GM21360 (cell line): Measurements from ENCODE around the gene RAB4B.
A peak's percentile ranks its signal among the peaks of the same experiment; 100 is the strongest.
"Not testable (repeated sequence)": the region's sequence is repeated elsewhere in the genome, so short reads cannot be mapped to it uniquely, and the experiment has no call there.

Experiments used
- ATAC-seq: cut with Tn5 transposase; IDR thresholded peaks from one replicate; pipeline ENCODE4 v1.9.1; 2021; ENCODE audit warnings: mild to moderate bottlenecking, moderate library complexity; ENCODE audit not compliant: unreplicated experiment

RAB4B gene

DNA sequence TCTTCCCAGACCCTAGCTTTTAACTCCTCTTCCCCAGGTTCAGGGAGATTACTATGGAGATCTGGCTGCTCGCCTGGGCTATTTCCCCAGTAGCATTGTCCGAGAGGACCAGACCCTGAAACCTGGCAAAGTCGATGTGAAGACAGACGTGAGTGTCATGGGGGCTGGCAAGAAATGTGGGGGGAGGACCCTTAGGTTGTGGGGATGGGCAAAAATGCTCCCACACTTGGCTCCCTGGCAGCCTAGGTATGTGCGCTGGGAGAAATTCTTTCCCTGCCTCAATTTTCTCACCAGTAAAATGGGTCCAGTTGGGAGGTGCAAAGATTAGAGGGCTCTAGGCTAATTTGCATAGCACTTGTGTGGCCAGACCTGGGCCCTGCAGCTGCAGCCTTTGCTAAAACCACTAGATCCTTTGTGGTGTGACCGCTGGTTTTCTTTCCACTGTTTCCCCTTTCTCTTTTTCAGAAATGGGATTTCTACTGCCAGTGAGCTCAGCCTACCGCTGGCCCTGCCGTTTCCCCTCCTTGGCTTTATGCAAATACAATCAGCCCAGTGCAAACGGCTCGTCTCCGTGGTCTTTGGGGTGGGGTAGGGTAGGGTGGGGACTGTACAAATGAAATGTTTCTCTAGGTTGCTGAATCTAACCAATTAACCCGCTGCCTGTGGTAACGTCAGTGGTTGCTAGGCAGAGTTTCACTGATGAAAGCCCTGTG lies 959 bp upstream of the RAB4B start:
- peak; percentile 51 for ATAC-seq

DNA sequence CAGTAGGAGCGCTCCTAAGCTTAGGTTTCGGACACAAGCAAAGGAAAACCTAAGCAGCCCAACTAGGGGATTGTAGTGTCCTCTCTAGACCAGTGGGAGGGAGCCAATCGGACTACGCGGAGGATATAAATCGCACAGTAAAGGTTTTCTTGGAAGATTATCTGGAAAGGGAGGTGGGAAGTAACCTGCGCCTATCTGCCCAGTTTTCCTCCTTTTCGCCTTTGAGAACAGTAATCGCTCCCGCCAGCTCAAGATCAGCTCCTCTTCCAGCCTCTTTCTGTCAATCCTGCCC lies 456 bp upstream of the RAB4B start:
- no peak for ATAC-seq

DNA sequence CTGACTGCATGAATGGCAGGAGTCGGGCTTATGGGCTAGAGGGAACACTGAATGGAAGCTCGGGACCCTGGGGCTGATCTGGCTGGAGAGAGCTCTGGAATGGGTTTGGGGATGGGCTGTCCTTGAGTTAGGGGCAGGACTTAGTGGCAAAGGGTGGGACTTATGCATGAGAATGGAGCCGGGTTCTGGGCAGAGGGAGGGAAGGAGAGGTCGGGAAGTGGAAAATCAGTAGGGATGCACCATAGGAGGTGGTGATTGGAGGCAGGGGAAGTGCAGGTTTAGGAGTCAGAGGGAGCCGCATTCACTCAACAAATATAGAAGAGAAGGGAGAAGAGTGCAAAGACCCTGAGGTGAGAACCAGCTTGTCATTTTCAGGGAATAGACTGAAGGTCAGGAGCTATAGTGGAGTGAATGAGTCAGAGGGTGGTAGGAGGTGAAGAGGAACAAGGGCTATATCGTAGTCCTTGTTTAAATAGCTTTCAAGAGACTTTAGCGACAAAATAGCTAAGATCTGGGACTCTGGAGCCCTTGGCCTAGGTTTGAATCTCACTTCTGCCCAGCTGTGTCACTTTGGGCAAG lies 748 bp downstream of the RAB4B start:
- no peak for ATAC-seq

DNA sequence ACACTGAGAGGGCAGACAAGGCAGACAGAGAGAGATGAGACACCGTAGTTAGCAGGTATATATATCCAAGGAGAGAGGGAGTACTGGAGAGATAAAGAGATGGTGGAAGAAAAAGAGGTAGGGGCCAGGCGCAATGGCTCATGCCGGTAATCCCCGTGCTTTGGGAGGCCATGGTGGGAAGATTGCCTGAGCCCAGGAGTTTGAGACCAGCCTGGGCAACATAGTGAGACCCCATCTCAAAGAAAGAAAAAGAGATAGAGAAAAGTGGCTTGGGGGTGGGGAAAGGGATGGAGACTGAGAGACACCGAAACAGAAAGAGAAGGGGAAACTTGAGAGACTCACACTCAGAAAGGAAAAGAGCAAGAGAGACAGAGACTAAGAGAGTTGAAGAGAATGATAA lies 2.5 kb downstream of the RAB4B start:
- no peak for ATAC-seq

- ATAC-seq = no peak
These were observed 3.1 kb downstream of the RAB4B start for GRCh38 chr19:40781140-40781539.

DNA sequence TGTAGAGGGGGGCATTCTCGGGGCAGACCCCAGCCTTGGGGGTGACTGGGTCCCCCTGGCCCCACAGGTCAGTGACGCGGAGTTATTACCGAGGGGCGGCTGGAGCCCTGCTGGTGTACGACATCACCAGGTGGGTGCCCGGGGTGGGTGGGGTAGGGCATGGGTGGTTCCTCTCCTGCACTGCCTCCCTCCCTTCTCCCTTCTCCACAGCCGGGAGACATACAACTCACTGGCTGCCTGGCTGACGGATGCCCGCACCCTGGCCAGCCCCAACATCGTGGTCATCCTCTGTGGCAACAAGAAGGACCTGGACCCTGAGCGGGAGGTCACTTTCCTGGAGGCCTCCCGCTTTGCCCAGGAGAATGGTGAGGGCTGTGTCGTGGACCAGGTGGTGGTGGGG lies 5.7 kb downstream of the RAB4B start:
- no peak for ATAC-seq

GRCh38 chr19:40784146-40784545 lies 6.1 kb downstream of the RAB4B start:
- not testable (repeated sequence) for ATAC-seq

- no peak for ATAC-seq
These were observed 7.5 kb downstream of the RAB4B start for GRCh38 chr19:40785526-40785925.

DNA sequence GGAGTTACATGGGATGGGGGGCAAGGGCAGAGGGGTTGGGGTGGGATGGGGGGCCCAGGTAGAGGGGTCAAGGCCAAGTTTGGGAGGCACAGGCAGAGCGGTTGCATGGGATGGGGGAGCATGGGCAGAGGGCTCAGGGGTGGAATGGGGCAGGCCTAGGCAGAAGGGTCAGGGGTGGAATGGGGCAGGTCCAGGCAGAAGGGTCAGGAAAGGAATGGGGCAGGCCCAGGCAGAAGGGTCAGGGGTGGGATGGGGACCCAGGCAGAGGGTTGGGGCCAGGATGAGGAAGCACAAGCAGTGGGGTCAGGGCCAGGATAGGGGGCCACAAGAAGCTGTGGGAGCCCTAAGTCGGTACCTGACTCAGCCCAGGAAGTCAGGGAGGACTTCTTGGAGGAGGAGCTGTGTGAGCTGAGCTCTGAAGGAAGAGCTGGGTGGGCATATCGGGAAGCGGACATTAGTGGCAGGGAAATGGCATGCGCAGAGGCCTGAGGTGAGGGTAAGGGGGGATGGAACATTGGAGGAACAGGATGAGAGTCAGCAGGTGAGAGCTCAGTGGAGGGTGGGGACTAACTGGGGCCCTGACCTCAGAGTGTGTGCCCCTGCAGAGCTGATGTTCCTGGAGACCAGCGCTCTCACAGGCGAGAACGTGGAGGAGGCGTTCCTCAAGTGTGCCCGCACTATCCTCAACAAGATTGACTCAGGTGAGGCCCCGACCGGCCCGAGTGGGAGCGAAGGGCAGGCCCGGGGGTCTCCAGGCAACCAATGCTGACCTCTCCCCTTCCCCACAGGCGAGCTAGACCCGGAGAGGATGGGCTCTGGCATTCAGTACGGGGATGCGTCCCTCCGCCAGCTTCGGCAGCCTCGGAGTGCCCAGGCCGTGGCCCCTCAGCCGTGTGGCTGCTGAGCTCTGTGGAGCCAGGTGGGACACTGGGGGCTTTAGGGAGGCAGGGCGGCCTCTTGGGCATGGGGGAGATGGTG lies 8.3 kb downstream of the RAB4B start:
- no peak for ATAC-seq

- no peak for ATAC-seq
These were observed 13.3 kb downstream of the RAB4B start for GRCh38 chr19:40791349-40791748.

DNA sequence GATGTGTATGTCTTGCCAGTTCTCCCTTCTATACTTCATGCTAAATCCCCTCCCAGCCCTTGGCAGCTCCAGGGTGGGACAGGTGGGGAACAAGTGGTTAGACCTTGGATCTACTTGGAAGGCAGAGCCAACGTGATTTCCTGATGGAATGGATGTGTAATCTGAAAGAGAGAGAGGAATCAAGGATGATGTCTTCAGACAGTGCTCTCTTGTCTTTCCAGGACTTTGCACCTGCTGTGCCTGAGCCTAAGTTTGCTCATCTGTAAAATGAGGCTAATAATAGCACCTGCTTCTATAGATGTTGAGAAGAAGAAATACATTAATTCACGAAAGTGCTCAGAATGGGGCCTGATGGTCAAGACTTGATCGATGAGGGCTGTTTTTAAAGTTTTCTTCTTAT lies 13.9 kb downstream of the RAB4B start:
- no peak for ATAC-seq

GRCh38 chr19:40797166-40797962 lies 19.3 kb downstream of the RAB4B start:
- ATAC-seq = no peak

DNA sequence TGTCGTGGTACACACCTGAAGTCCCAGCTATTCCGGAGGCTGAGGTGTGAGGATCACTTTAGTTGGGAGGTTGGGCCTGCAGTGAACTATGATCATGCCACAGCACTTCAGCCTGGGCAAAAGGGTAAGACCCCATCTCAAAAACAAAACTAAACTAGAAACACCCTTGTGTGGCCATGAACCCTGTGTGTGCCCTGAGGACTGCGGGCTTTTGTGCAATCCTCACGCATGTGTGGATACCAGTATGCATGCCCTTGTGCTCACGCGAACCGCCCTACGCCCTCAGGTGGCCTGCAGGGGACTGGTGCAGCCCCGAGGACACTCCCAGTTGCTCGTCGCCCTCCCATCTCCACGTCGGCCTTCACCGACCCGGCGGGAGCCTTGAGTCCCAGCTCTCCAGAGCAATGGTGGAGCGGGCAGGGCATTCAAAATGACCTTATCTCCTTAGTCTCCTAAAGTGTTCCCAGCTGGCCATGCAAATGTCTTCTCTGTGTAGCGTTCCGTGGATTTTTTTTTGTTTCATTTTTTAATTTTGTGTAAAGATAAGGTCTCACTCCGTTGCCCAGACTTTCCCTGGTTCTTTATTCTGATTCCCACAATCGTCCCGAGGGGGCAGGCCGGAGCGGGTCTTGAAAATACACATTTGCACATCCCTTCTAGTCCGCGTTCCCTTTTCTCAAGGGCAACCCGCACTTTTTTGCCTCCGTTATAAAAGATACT lies 20.1 kb downstream of the RAB4B start:
- ATAC-seq = peak; percentile 29

GRCh38 chr19:40798683-40799557 lies 20.9 kb downstream of the RAB4B start, which contains the start of gene EGLN2:
Gene EGLN2, plus strand, starts transcription at chr19:40799191. Its CDS starts 1,382 bp downstream, at chr19:40800573.
- ATAC-seq = peak; percentile 74

DNA sequence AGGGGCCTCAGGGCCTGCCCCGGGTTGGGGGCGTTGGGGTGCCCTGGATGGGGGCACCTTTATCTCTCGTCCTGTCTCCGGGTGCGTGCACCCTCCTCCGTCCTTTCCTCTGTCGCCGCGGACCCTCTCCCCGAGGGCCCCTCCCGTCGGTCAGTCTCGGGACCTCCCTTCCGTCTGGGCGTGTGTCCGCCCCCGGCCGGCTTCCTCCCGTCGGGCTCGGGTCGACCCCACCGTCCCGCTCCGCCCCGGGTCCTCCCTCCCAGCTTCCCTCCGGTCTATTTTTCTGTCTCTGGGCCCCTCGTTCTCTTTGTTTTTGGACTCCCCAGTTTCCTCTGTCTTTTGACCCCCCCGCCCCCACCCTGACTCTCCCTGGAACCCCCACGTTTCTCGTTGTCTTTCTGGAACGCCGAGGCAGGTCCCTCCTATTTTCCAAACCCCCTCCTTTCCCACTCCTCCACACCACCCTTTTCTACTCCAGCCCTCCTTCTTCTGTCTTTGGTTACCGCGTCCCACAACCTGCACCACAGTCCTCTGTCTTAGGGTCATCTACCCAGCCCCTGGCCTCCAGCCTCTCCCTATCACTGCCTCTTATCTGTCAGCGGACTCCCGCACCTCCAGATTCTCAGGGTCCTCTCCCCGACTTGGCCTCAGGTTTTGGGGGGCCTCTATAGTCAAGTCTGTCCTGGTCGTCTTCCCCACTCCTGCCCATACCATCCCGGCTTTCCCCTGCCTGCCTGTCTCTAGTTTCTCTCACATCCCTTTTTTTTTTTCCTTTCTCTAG lies 21.7 kb downstream of the RAB4B start:
- no peak for ATAC-seq

DNA sequence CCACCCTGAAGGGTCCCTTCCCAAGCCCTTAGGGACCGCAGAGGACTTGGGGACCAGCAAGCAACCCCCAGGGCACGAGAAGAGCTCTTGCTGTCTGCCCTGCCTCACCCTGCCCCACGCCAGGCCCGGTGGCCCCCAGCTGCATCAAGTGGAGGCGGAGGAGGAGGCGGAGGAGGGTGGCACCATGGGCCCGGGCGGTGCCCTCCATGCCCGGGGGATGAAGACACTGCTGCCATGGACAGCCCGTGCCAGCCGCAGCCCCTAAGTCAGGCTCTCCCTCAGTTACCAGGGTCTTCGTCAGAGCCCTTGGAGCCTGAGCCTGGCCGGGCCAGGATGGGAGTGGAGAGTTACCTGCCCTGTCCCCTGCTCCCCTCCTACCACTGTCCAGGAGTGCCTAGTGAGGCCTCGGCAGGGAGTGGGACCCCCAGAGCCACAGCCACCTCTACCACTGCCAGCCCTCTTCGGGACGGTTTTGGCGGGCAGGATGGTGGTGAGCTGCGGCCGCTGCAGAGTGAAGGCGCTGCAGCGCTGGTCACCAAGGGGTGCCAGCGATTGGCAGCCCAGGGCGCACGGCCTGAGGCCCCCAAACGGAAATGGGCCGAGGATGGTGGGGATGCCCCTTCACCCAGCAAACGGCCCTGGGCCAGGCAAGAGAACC lies 22.4 kb downstream of the RAB4B start:
- ATAC-seq = no peak

- ATAC-seq = no peak
These were observed 22.9 kb downstream of the RAB4B start for GRCh38 chr19:40800997-40801377.
